ENCODE results near the gene GJD3.

DNA sequence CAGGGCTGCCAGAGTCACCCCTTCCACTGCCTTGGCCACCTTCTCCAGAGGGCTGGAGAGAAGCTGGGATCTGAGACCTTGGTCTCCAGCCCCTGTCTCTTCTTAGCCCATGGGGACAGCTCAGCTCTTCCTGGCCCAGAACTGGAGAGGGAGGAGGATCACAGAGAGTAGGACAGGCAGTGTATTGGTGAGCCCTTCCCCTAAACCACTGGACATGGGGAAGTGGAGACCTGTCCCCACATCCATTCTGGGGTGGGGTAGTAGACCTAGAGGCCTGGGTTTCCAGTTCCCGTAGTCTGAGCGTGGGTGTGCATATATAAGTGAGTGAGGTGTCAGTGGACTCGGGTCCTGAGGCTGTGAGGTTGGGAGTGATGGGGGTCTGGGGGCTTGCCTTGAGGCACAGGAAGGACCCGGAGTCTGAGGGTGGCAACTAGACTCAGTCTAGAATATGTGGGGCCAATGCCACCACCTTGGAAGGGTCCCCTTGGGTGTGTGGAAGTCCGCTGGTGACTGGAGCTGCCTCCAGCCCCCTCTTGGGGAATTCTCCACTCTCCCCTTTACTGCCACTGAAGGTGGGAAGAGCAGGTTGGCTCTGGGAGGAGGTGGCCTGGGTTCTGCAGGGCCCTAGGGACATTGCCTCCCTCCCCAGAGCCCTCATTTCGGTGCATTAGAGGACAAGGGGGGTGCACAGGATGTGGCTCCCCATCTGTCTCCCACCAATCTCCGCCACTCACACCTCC lies 19.9 kb downstream of the GJD3 start:
- TF ChIP-seq CTCF (IDR thresholded peaks at IDR 0.05) (no peak), EP300 (IDR thresholded peaks at IDR 0.05) (no peak)

All from suprapubic skin (tissue), 3 donors.